Upper lobe of left lung (tissue), 6 donors: ENCODE data around the gene CCDC13. TPM values are rescaled to one million over a fixed set of nuclear protein-coding genes. Genes with fewer than 3 reads are reported as not detected.

Experiments used
- ATAC-seq, 2 donors: fragments of 200-7000 bp; cut with Tn5 transposase; one replicate each; pipeline ENCODE4 v1.9.1; 2022; ENCODE audit warnings: mild to moderate bottlenecking in 2 of 2, moderate library complexity in 2 of 2; ENCODE audit not compliant: low FRiP score in 2 of 2
- DNase-seq, 2 donors: peaks; one replicate each; pipeline ENCODE4 v3.0.0-alpha.2; 2019 to 2020
- H3K27ac ChIP-seq, 4 donors: fragments of 200-600 bp; sonication (generic); one replicate each; pipeline ENCODE4 v1.5.1; 2016 to 2019
- H3K27me3 ChIP-seq, 4 donors: fragments of 200-600 bp; sonication (generic); one replicate each; pipeline ENCODE4 v1.5.1; 2017 to 2019
- H3K36me3 ChIP-seq, 4 donors: fragments of 200-600 bp; sonication (generic); one replicate each; pipeline ENCODE4 v1.5.1; 2016 to 2019
- H3K4me1 ChIP-seq, 4 donors: fragments of 200-600 bp; sonication (generic); one replicate each; pipeline ENCODE4 v1.5.1; 2018 to 2019
- H3K4me3 ChIP-seq, 4 donors: fragments of 200-600 bp; sonication (generic); one replicate each; pipeline ENCODE4 v1.5.1; 2017 to 2019; ENCODE audit warnings: mild to moderate bottlenecking in 2 of 4, moderate library complexity in 1 of 4
- H3K9me3 ChIP-seq, 4 donors: fragments of 200-600 bp; sonication (generic); one replicate each; pipeline ENCODE4 v1.5.1; 2018 to 2019
- CTCF ChIP-seq, 6 experiments: fragments of 450-650 bp in 4 of 6; fragments of 200-600 bp in 2 of 6; sonication (generic) in 2 of 6; IDR thresholded peaks; one replicate each; pipeline ENCODE4 v1.5.1; 2016 to 2019; ENCODE audit warnings: antibody characterized with exemption in 6 of 6
- EP300 ChIP-seq, 4 donors: sonication (generic); formaldehyde crosslinking; IDR thresholded peaks; one replicate each; pipeline ENCODE4 v1.5.1; 2017; ENCODE audit warnings: antibody characterized with exemption in 4 of 4, control low read depth in 2 of 4
- POLR2A ChIP-seq, 4 donors: fragments of 450-650 bp; IDR thresholded peaks; one replicate each; pipeline ENCODE4 v1.5.1; 2016 to 2017; ENCODE audit warnings: antibody characterized with exemption in 4 of 4, mild to moderate bottlenecking in 2 of 4
- POLR2AphosphoS5 ChIP-seq, 2 donors: sonication (generic); formaldehyde crosslinking; IDR thresholded peaks; one replicate each; pipeline ENCODE4 v1.5.1; 2017; ENCODE audit warnings: antibody characterized with exemption in 2 of 2
- WGBS, 2 donors: methylation state at CpG; one replicate each; pipeline ENCODE4 v1.1.5; 2017 to 2018; 5-methylcytosine and 5-hydroxymethylcytosine counted together
- total RNA-seq, 6 donors: library from RNA; depleted of rRNA in 4 of 6; stranded (reverse); fragments of >200 nt in 4 of 6; gene quantifications; one replicate each; pipeline versions ENCODE4 v1.1.0 to v1.2.1, GENCODE V29; 2016 to 2021
- donor health status: DM: no; HTN: no; CAD: no; lungs with moderate emphysema.
- donor health status: DM: no; HTN: yes; CAD: no; lungs with severe emphysema.

Gene CCDC13
- total RNA-seq, 6 donors from 2014 or later: 2.1 to 12.8 (median 3.0) TPM

GRCh38 chr3:42735019-42735418 is 38.0 kb downstream of the CCDC13 start:
- H3K27ac ChIP-seq: no peak overlapping the region
- H3K36me3 ChIP-seq: no peaks in the 10 kb centered on the region
- no peak for ATAC-seq
- H3K9me3 ChIP-seq: no peaks in the 10 kb centered on the region
- no peak for TF ChIP-seq CTCF (IDR thresholded peaks at IDR 0.05)
- no peak for TF ChIP-seq POLR2AphosphoS5 (IDR thresholded peaks at IDR 0.05)
- TF ChIP-seq EP300 (IDR thresholded peaks at IDR 0.05): no peak
- no peak for TF ChIP-seq POLR2A (IDR thresholded peaks at IDR 0.05)
- H3K4me3 ChIP-seq: no peak overlapping the region
- WGBS, 2 donors: 66 to 82% methylated on average over 8 of the region's 8 CpGs
- no peak for DNase-seq
- no peaks in the 10 kb centered on the region for H3K27me3 ChIP-seq
- no peaks in the 10 kb centered on the region for H3K4me1 ChIP-seq

- no peak overlapping the region for H3K4me3 ChIP-seq
- no peaks in the 10 kb centered on the region for H3K36me3 ChIP-seq
- no peak overlapping the region for H3K27ac ChIP-seq
- H3K9me3 ChIP-seq: no peaks in the 10 kb centered on the region
- DNase-seq: no peak
- 78 to 94% methylated on average over 4 to 6 of the region's 6 CpGs for WGBS, 2 donors
- no peaks in the 10 kb centered on the region for H3K27me3 ChIP-seq
- TF ChIP-seq POLR2A (IDR thresholded peaks at IDR 0.05) (no peak), EP300 (IDR thresholded peaks at IDR 0.05) (no peak), POLR2AphosphoS5 (IDR thresholded peaks at IDR 0.05) (no peak), CTCF (IDR thresholded peaks at IDR 0.05) (no peak)
- no peak for ATAC-seq
- no peaks in the 10 kb centered on the region for H3K4me1 ChIP-seq
Observed at GRCh38 chr3:42734263-42734860, 38.7 kb downstream of the CCDC13 start.

GRCh38 chr3:42733501-42734262 is 39.4 kb downstream of the CCDC13 start:
- peak in 1 of 2 donors; percentile 41 for ATAC-seq
- no peaks in the 10 kb centered on the region for H3K9me3 ChIP-seq
- H3K4me3 ChIP-seq: no peak overlapping the region
- no peak for DNase-seq
- H3K27ac ChIP-seq: no peak overlapping the region
- no peaks in the 10 kb centered on the region for H3K27me3 ChIP-seq
- WGBS, 2 donors: 85 to 88% methylated on average over 7 to 13 of the region's 13 CpGs
- H3K4me1 ChIP-seq: no peaks in the 10 kb centered on the region
- TF ChIP-seq CTCF (IDR thresholded peaks at IDR 0.05) (no peak), POLR2AphosphoS5 (IDR thresholded peaks at IDR 0.05) (no peak), POLR2A (IDR thresholded peaks at IDR 0.05) (no peak), EP300 (IDR thresholded peaks at IDR 0.05) (no peak)
- H3K36me3 ChIP-seq: no peaks in the 10 kb centered on the region

GRCh38 chr3:42732829-42733459 is 40.1 kb downstream of the CCDC13 start:
- no peaks in the 10 kb centered on the region for H3K36me3 ChIP-seq
- H3K27ac ChIP-seq: no peak overlapping the region
- H3K4me3 ChIP-seq: no peak overlapping the region
- no peak for DNase-seq
- no peaks in the 10 kb centered on the region for H3K27me3 ChIP-seq
- H3K9me3 ChIP-seq: no peaks in the 10 kb centered on the region
- H3K4me1 ChIP-seq: no peaks in the 10 kb centered on the region
- no peak for TF ChIP-seq POLR2A (IDR thresholded peaks at IDR 0.05)
- TF ChIP-seq CTCF (IDR thresholded peaks at IDR 0.05): no peak
- TF ChIP-seq EP300 (IDR thresholded peaks at IDR 0.05): no peak
- TF ChIP-seq POLR2AphosphoS5 (IDR thresholded peaks at IDR 0.05): no peak
- ATAC-seq: no peak
- WGBS, 2 donors: 82 to 86% methylated on average over 9 of the region's 9 CpGs
